Endothelial cell of umbilical vein (primary cell): Measurements from ENCODE around the gene AGO4. TPM values are rescaled to one million over a fixed set of nuclear protein-coding genes. Genes with fewer than 3 reads are reported as not detected.

ENCODE experiments used
- BruUV-seq: library from RNA; stranded (reverse); fragments of 400-500 nt; replicated peaks from 2 replicates; lab custom pipeline; 2021; lab: Mats Ljungman, UMichigan
- CTCF ChIA-PET: fragments of 300-600, 350-600 bp; sonication (Branson Sonifier 250); formaldehyde crosslinking; loops from one replicate; lab custom pipeline; 2021; ENCODE audit warnings: antibody characterized with exemption, inconsistent platforms; lab: Charles Lee
- POLR2A ChIA-PET: fragments of 300-600, 350-600 bp; sonication (Branson Sonifier 250); formaldehyde crosslinking; loops from one replicate; lab custom pipeline; 2021; ENCODE audit warnings: antibody characterized with exemption, inconsistent platforms; lab: Charles Lee
- DNase-seq: peaks from one replicate; pipeline ENCODE4 v3.0.0-alpha.2; 2011; ENCODE audit warnings: low read depth, low spot score
- FAIRE-seq: peaks from 2 replicates; lab custom pipeline; 2011; peaks lifted over from hg19 to GRCh38; lab: Jason Lieb, UNC
- H2AFZ ChIP-seq: 2 replicates; pipeline ENCODE4 v1.6.0; 2012; ENCODE audit warnings: low read depth, low read length, control low read depth, inconsistent platforms
- H3K27ac ChIP-seq: 2 replicates; pipeline ENCODE4 v1.5.1; 2011; ENCODE audit warnings: low read depth, mild to moderate bottlenecking, control low read depth, low read length, moderate library complexity; ENCODE audit not compliant: insufficient read depth
- H3K27me3 ChIP-seq, 2 experiments: 2 replicates each; pipeline versions ENCODE4 v1.6.0 to v1.6.1; 2011; ENCODE audit warnings: low read length in 2 of 2, mixed read lengths in 1 of 2; ENCODE audit not compliant: control insufficient read depth in 2 of 2, insufficient read depth in 2 of 2
- H3K36me3 ChIP-seq, 2 experiments: 2 replicates in 1 of 2; 3 replicates in 1 of 2; pipeline ENCODE4 v1.5.1; 2011; ENCODE audit warnings: low read length in 2 of 2, mild to moderate bottlenecking in 1 of 2, moderate library complexity in 1 of 2; ENCODE audit not compliant: control insufficient read depth in 2 of 2, insufficient read depth in 2 of 2; ENCODE audit errors: extremely low read depth in 1 of 2
- H3K4me1 ChIP-seq: 3 replicates; pipeline ENCODE4 v1.5.1; 2011; ENCODE audit warnings: mild to moderate bottlenecking, low read length; ENCODE audit not compliant: control insufficient read depth, insufficient read depth; ENCODE audit errors: extremely low read depth
- H3K4me2 ChIP-seq: 2 replicates; pipeline ENCODE4 v1.6.1; 2011; ENCODE audit warnings: low read length, control low read depth, mixed read lengths; ENCODE audit not compliant: insufficient read depth
- H3K4me3 ChIP-seq, 3 experiments: fragments of 200-600 bp in 1 of 3; sonication (generic), shearing (Covaris generic) in 1 of 3; replicated peaks in 1 of 3; 2 replicates each; pipeline ENCODE4 v1.5.1; 2011 to 2016; ENCODE audit warnings: control low read depth in 3 of 3, low read length in 3 of 3, mild to moderate bottlenecking in 2 of 3, inconsistent platforms in 1 of 3, low read depth in 1 of 3, moderate library complexity in 1 of 3; ENCODE audit not compliant: insufficient read depth in 1 of 3
- H3K79me2 ChIP-seq: 2 replicates; pipeline ENCODE4 v1.6.0; 2012; ENCODE audit warnings: low read length, inconsistent platforms; ENCODE audit not compliant: control insufficient read depth, insufficient read depth
- H3K9ac ChIP-seq: replicated peaks from 2 replicates; pipeline ENCODE3; 2011; ENCODE audit warnings: low read length, control low read depth; ENCODE audit not compliant: insufficient read depth; ENCODE audit errors: extremely low read depth
- H3K9me1 ChIP-seq: replicated peaks from 3 replicates; pipeline ENCODE4 v1.6.0; 2011; ENCODE audit warnings: mild to moderate bottlenecking, low read length; ENCODE audit not compliant: control insufficient read depth, insufficient read depth; ENCODE audit errors: extremely low read depth
- H3K9me3 ChIP-seq: replicated peaks from 2 replicates; pipeline ENCODE4 v1.5.1; 2012; ENCODE audit warnings: low read length, inconsistent platforms; ENCODE audit not compliant: control insufficient read depth, insufficient read depth
- H4K20me1 ChIP-seq: replicated peaks from 2 replicates; pipeline ENCODE3; 2011; ENCODE audit warnings: mild to moderate bottlenecking, low read length; ENCODE audit not compliant: control insufficient read depth, insufficient read depth; ENCODE audit errors: extremely low read depth
- EZH2 ChIP-seq: IDR thresholded peaks from 2 replicates; pipeline ENCODE4 v1.6.1; 2012; ENCODE audit warnings: borderline replicate concordance, low read depth, mild to moderate bottlenecking, moderate library complexity, low read length, inconsistent platforms; ENCODE audit not compliant: severe bottlenecking
- FOS ChIP-seq: IDR thresholded peaks from 2 replicates; pipeline ENCODE4 v1.6.1; 2011; ENCODE audit warnings: mild to moderate bottlenecking, low read length, moderate library complexity, borderline replicate concordance; ENCODE audit not compliant: insufficient read depth
- GATA2 ChIP-seq: IDR thresholded peaks from 2 replicates; pipeline ENCODE4 v1.7.0; 2011; ENCODE audit warnings: low read depth, mild to moderate bottlenecking, moderate library complexity, mixed read lengths, low read length; ENCODE audit not compliant: insufficient read length, insufficient read depth
- JUN ChIP-seq: IDR thresholded peaks from 2 replicates; pipeline ENCODE4 v1.6.1; 2011; ENCODE audit warnings: borderline replicate concordance, low read depth; ENCODE audit not compliant: insufficient read length, insufficient read depth
- MYC ChIP-seq: IDR thresholded peaks from one replicate; pipeline ENCODE4 v1.6.1; 2011; ENCODE audit warnings: mild to moderate bottlenecking, low read depth, low read length
- POLR2A ChIP-seq: IDR thresholded peaks from 2 replicates; pipeline ENCODE4 v1.6.1; 2012; ENCODE audit warnings: low read depth, mild to moderate bottlenecking, control low read depth, low read length
- POLR2AphosphoS5 ChIP-seq: IDR thresholded peaks from 2 replicates; pipeline ENCODE4 v1.6.1; 2012; ENCODE audit warnings: low read depth, mild to moderate bottlenecking, control low read depth, low read length, moderate library complexity; ENCODE audit not compliant: insufficient read depth
- dilution Hi-C: fragments of 300-500 bp; cut with MboI; formaldehyde crosslinking; loops from one replicate; pipeline ENCODE4 v1.15.0; 2019; ENCODE audit warnings: low sequenced_read_pairs; ENCODE audit not compliant: extremely low pct_ligation_motif_present
- intact Hi-C: fragments of 100-400 bp; cut with micrococcal nuclease; formaldehyde crosslinking; loops from one replicate; pipeline ENCODE4 v1.10.0; 2022
- polyA plus RNA-seq, 4 experiments: library from polyadenylated mRNA; depleted of rRNA in 3 of 4; stranded (reverse) in 3 of 4; unstranded in 1 of 4; fragments of >200 nt; gene quantifications; 2 replicates each; pipeline versions ENCODE4 v1.2.1 to v1.2.3, GENCODE V29; 2011 to 2012; ENCODE audit warnings: missing spikeins in 1 of 4
- total RNA-seq: library from RNA; stranded (reverse); gene quantifications from 2 replicates; pipeline ENCODE4 v1.2.3, GENCODE V29; 2021
- TF ChIP-seq, protein P1 (sequence below): IDR thresholded peaks from 2 replicates; pipeline ENCODE4 v1.6.1; 2011; ENCODE audit not compliant: insufficient read depth, insufficient read length
- TF ChIP-seq, protein P2 (sequence below), 2 donors: IDR thresholded peaks; 1 replicate in 1 of 2; 2 replicates in 1 of 2; pipeline ENCODE4 v1.5.1; 2011; ENCODE audit warnings: low read length in 2 of 2, mild to moderate bottlenecking in 2 of 2, moderate library complexity in 2 of 2, control low read depth in 1 of 2, inconsistent platforms in 1 of 2, low read depth in 1 of 2; ENCODE audit not compliant: insufficient read depth in 1 of 2; ENCODE audit errors: extremely low read depth in 1 of 2

Gene AGO4
- total and polyA plus RNA-seq, 2 donors (not counting 3 experiments of a cell fraction or from before 2014, with no cell fraction given): 11.1 to 19.8 TPM

DNA sequence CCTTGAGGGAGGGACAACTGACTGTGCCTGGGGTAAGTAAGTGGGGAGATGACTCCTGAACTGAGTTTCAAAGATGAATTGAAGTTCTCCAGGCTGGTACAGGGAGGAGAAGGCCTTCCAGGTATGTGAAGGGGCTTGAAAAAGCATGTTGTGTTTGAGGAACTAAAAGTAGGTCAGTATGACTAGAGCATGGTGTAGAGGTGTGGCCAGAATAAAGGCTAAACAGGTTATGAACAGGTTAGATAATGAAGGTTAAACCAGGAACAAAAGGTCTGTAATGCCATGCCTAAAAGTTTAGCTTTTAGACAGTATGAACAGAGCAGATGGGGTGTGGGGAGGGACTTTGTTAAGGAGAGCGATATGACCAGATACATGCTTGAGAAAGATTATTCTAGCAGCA, 30.7 kb upstream of the AGO4 start:
- DNase-seq: no peak
- no peak overlapping the region for H3K27ac ChIP-seq
- FAIRE-seq: no peak
- H2AFZ ChIP-seq: no peak overlapping the region
- no peaks in the 10 kb centered on the region for H3K79me2 ChIP-seq
- ChIA-PET POLR2A (no interaction called here), CTCF (interaction anchor here (0.6 to 4.2 kb wide), 7 partner anchors 10 to 326 kb away, joined by 3 to 41 read pairs (median 12); no protein-coding TSS in a partner anchor)
- no peaks in the 10 kb centered on the region for H3K27me3 ChIP-seq
- no peaks in the 10 kb centered on the region for H3K9me3 ChIP-seq
- no peaks in the 10 kb centered on the region for H3K9me1 ChIP-seq
- no peaks in the 10 kb centered on the region for H4K20me1 ChIP-seq
- no peak overlapping the region for H3K4me3 ChIP-seq
- no peaks in the 10 kb centered on the region for H3K4me1 ChIP-seq
- no TSS peak for BruUV-seq
- no peak overlapping the region for H3K9ac ChIP-seq
- H3K4me2 ChIP-seq: no peak overlapping the region
- no peaks in the 10 kb centered on the region for H3K36me3 ChIP-seq
- intact Hi-C loops: loop anchor here (10.0 kb wide), 1 partner anchor 572 kb away; no protein-coding TSS in a partner anchor
- no peak for TF ChIP-seq EZH2
- TF ChIP-seq, protein P1, sequence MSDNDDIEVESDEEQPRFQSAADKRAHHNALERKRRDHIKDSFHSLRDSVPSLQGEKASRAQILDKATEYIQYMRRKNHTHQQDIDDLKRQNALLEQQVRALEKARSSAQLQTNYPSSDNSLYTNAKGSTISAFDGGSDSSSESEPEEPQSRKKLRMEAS: no peak
- TF ChIP-seq POLR2AphosphoS5: no peak
- dilution Hi-C loops: no loop called here

- FAIRE-seq (no peak), DNase-seq (no peak)
- Histone ChIP-seq H3K4me2 (no peak overlapping the region), H3K79me2 (no peaks in the 10 kb centered on the region), H3K27ac (no peak overlapping the region), H3K27me3 (no peaks in the 10 kb centered on the region), H3K4me1 (no peaks in the 10 kb centered on the region), H3K9ac (no peak overlapping the region), H2AFZ (no peak overlapping the region), H3K9me1 (no peaks in the 10 kb centered on the region), H3K36me3 (no peaks in the 10 kb centered on the region), H3K4me3 (no peak overlapping the region), H4K20me1 (no peaks in the 10 kb centered on the region), H3K9me3 (no peaks in the 10 kb centered on the region)
- POLR2A ChIA-PET: no interaction called here
- CTCF ChIA-PET: interaction anchor here (1.2 to 1.6 kb wide), 2 partner anchors 198 to 218 kb away, joined by 3 to 6 read pairs; no protein-coding TSS in a partner anchor
- dilution Hi-C loops: no loop called here
- BruUV-seq: no TSS peak
- TF ChIP-seq EZH2 (no peak), FOS (no peak), POLR2A (no peak), JUN (no peak), POLR2AphosphoS5 (no peak), MYC (no peak), GATA2 (no peak)
- TF ChIP-seq, protein P1: no peak
- TF ChIP-seq, protein P2, sequence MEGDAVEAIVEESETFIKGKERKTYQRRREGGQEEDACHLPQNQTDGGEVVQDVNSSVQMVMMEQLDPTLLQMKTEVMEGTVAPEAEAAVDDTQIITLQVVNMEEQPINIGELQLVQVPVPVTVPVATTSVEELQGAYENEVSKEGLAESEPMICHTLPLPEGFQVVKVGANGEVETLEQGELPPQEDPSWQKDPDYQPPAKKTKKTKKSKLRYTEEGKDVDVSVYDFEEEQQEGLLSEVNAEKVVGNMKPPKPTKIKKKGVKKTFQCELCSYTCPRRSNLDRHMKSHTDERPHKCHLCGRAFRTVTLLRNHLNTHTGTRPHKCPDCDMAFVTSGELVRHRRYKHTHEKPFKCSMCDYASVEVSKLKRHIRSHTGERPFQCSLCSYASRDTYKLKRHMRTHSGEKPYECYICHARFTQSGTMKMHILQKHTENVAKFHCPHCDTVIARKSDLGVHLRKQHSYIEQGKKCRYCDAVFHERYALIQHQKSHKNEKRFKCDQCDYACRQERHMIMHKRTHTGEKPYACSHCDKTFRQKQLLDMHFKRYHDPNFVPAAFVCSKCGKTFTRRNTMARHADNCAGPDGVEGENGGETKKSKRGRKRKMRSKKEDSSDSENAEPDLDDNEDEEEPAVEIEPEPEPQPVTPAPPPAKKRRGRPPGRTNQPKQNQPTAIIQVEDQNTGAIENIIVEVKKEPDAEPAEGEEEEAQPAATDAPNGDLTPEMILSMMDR (IDR thresholded peaks at IDR 0.05; ENCODE audit: extremely low read depth in 1 of 2, insufficient read depth in 1 of 2, low read depth in 1 of 2, low read length in 2 of 2): no peak
- intact Hi-C loops: no loop called here
Observed at GRCh38 chr1:35783055-35783583, 24.7 kb upstream of the AGO4 start.
